Right ventricle myocardium inferior (tissue), 1 donor: ENCODE data around the gene CGA. TPM values are rescaled to one million over a fixed set of nuclear protein-coding genes. Genes with fewer than 3 reads are reported as not detected.
"Not testable (repeated sequence)": the region's sequence is repeated elsewhere in the genome, so short reads cannot be mapped to it uniquely, and the experiment has no call there.

Experiments used
- ATAC-seq: fragments of 200-7000 bp; cut with Tn5 transposase; one replicate; pipeline ENCODE4 v1.9.1; 2020; ENCODE audit warnings: mild to moderate bottlenecking, moderate library complexity
- DNase-seq: peaks from one replicate; pipeline ENCODE4 v3.0.0; 2021; ENCODE audit errors: missing footprints
- intact Hi-C: fragments of 100-400 bp; cut with DNase I; formaldehyde crosslinking; loops from one replicate; pipeline ENCODE4 v1.11.0; 2022
- long read RNA-seq: library from polyadenylated mRNA; unstranded; transcript quantifications from one replicate; pipeline ENCODE4 v2.0.0, GENCODE V29; 2021
- total RNA-seq: library from RNA; stranded (reverse); fragmentation: NEBNext Ultra II Directional; extraction: Animal tissue kit (Norgen Biotek cat#: 25700); gene quantifications from one replicate; pipeline ENCODE4 v1.2.1, GENCODE V29; 2021
- donor health status: DM: no; HTN: yes; CAD: no; lungs with severe emphysema.

Gene CGA
- total RNA-seq = 0.49 TPM
- long read RNA-seq = 0 reads

DNA sequence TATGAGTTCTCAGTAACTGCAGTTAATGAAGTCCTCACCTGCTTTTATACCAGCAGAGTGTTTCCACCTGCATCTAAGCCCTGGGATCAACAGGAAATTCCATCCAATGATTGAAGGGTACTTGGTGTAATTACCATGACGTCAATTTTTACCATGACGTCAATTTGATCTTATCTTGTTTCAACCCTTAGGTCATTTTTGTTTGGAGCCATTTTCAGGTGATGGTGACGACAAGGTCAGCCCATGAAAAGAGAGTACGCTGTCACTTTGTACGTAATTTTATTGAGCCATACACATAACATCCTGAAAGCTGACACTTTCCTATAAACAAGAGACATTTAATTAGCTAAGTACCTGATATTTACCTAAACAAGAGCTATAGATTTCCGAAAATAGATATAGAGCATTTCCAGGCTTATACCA is at the start of gene CGA:
TSS of gene CGA (minus strand) at position 20 of the 423 bp plus-strand sequence. CDS start 6,906 bp downstream, outside the sequence.
- intact Hi-C loops = no loop called here
- DNase-seq (no peak), ATAC-seq (no peak)

DNA sequence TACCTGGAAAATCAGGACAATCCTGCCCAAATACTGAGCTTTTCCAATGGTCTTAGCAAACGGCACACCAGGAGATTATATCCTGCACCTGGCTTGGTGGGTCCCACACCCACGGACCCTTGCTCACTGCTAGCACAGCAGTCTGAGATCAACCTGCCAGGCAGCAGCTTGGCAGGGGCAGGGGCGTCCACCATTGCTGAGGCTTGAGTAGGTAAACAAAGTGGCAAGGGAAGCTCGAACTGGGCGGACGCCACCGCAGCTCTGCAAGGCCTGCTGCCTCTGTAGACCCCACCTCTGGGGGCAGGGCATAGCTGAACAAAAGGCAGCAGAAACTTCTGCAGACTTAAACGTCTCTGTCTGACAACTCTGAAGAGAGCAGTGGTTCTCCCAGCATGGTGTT is 45.0 kb upstream of the CGA start:
- not testable (repeated sequence) for DNase-seq, ATAC-seq
- intact Hi-C loops = loop anchor here (2.0 kb wide), 1 partner anchor 105 kb away; no protein-coding TSS in a partner anchor

DNA sequence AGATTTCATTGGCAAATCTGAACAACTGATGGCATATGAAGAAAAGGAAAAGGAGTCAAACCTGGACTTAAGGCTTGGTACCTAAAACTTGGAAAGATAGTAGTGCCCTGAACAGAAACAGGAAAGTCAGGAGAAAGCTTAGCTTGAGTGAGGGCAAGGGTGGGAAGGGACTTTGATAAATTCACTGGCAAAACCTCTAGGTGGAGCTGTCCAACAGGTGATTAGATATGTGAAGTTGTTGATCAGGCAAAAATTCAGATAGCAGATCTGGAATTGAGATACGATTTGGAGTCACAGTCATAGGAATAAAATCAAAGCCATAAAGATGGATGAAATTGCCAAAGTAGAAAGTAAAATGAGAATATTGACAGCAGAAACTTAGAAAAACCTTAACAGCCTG is 44.3 kb upstream of the CGA start:
- ATAC-seq = no peak
- DNase-seq = no peak

DNA sequence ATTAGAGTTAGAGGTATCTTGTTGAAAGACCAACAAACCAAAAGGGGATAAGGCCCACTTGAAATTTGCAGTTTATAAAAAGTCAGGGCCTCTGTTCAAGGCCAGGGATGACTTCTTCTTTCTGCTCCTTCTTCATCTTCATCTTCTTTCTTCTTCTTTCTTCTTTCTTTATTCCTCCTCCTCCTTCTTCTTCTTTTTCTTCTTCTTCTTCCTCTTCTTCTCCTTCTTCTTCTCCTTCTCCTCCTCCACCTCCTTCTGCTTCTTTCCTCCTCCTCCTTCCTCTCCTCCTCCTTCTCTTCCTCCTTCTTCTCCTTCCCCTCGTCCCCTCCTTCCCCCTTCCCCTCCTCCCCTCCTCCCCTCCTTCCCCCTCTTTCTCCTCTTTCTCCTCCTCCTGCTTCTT is 42.1 kb upstream of the CGA start:
- intact Hi-C loops = no loop called here
- ATAC-seq (no peak), DNase-seq (no peak)

More for the DNA sequence above, 44.3 kb upstream of the CGA start:
- intact Hi-C loops = loop anchor here (2.0 kb wide), 1 partner anchor 106 kb away; no protein-coding TSS in a partner anchor

DNA sequence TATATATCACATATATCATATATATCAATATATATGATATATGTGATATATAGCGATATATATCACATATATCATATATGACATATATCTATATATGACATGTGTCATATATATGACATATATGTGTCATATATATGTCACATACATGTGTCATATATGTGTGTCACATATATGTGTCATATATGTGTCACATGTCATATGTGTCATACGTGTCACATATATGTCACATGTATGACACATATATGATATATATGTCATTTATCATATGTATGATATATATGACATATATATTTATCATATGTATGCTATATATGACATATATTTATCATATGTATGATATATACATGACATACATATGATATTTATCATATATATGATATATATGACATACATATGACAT is 32.8 kb upstream of the CGA start:
- intact Hi-C loops = no loop called here
- no peak for ATAC-seq
- DNase-seq = no peak

DNA sequence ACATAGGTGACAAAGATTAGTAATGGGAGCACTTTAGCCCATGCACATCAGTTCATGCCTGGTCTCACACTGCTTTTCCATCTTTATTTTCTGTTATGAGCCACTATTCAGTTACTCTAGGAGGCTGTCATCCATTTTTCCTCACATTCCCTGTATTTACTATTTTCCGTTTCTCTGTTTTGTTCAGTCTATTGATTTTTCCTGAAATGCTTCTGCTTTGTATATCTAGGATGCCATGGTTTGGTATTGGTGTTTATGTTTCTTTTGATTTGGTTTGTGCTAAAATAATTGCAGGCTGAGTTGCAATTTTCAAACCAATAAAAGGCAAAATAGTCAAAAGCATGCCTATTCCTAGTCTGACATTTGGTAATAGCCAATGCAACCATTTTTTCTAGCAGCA is 31.6 kb upstream of the CGA start:
- DNase-seq = no peak
- ATAC-seq = no peak
- intact Hi-C loops = no loop called here

DNA sequence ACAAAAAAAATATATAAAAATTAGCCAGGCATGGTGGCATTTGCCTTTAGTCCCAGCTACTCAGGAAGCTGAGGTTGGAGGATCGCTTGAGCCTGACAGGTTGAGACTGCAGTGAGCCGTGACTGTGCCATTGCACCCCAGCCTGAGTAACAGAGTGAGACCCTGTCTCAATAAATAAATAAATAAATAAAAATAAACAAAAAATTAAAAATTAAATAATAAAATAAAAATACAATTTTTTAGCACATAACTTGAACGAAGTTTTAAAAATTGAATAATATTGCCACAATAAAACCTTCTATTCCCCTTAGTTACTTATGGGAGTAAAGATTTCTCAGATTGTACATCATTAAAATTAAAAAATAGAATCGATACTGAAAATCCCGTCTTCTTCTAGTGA is 29.2 kb upstream of the CGA start:
- DNase-seq (no peak), ATAC-seq (no peak)
- intact Hi-C loops = no loop called here

DNA sequence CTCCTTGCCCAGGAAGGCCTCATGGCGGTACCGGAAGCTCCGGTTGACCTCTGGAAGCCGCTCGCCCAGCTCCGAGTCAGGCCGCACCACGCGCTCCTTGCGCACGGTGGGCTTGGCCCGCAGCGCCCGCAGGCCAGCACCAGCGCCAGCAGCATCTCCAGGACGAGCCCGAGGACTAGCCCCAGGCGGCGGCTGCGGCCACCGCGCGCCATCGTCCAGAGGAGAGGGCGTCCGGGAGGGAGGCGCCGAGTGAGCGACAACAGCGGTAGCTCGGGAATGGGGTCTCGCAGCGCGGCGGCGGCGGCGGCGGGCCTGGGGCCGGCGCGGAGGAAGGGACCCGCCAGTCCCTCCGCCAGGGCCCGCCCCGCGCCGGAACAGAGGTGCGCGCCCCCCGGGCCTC is 27.6 kb upstream of the CGA start:
- intact Hi-C loops = no loop called here
- no peak for ATAC-seq
- DNase-seq = no peak

DNA sequence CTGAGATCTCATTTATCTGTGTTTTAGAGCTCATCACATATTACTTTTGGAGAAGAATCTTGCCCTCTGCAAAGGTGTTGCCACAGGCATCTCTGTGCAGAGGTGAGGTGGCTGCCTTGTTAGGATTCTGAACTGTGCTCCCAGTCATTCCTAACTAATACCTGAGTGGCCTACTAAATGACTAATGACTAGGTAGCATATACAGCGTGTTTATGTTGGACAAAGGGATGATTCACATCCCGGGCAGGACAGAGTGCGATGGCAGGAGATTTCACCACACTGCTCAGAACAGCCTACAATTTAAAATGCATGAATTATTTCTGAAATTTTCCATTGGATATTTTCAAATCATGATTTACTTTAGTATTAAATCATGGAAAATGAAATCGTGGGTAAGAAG is 23.1 kb upstream of the CGA start:
- intact Hi-C loops = no loop called here
- no peak for DNase-seq
- ATAC-seq = no peak

DNA sequence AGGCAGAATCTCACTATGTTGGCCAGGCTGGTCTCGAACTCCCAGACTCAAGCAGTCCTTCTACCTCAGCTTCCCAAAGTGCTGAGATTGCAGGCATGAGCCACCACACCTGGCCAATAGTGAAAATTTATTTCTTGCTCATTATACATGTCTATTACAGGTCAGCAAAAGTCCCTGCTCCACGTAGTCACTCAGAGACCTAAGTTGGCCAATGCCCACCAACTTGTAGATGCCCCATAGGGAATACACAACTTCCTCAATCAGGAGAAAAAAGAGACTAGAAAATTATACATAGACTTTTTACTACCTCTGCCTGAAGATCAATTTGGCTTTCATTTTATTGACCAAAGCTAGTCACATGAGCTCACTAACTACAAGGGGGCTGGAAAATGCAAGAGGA is 22.0 kb upstream of the CGA start:
- intact Hi-C loops = no loop called here
- no peak for ATAC-seq

DNA sequence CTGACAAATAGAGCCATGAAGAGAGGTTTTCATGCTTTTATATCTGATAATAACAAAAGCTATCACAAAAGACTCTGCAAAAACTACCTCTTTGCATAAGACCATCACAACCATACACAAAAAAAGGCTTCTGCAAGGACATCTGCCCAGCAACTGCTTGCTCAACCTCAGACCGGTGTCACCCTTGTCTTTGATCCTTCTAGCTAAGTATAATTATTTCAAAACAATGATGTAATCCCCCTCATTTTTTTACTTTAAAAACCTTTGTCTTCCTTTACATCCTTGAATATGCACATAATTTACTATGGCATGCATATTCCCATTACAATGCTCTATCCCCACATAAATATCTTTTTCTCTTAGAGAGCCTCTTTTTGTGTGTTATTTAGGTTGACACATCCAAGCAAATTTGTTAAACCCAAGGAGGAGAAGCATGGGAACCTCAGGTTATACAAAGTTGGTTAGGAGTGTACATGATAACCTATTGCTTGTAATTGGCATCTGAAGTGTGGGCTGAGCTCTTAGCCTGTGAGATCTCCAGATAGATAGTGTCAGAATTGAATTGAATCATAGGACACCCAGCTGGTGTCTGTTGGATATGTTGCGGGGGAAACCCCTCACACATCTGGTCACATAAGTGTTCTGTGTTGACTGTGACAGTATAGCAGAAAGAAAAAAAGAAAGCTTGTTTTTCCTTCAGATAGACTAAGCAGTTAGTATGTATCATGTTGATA is 20.7 kb upstream of the CGA start:
- DNase-seq = no peak
- intact Hi-C loops = no loop called here
- no peak for ATAC-seq

More for the DNA sequence above, 22.0 kb upstream of the CGA start:
- no peak for DNase-seq

DNA sequence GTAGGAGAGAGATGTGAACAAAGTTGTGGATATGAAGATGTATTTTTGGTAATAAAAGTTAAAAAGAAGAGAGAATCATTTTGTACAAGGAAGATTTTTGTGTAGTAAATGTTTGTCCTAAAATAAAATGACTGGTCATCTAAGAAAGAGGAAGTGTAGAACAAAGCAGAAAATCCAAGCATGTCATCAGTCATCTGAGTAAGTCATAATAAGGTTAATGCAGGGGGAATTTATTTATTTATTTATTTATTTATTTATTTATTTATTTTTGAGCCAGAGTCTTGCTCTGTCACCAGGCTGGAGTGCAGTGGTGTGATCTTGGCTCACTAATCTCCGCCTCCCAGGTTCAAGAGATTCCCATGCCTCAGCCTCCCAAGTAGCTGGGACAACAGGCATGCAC is 15.7 kb upstream of the CGA start:
- intact Hi-C loops = no loop called here
- DNase-seq (no peak), ATAC-seq (no peak)

DNA sequence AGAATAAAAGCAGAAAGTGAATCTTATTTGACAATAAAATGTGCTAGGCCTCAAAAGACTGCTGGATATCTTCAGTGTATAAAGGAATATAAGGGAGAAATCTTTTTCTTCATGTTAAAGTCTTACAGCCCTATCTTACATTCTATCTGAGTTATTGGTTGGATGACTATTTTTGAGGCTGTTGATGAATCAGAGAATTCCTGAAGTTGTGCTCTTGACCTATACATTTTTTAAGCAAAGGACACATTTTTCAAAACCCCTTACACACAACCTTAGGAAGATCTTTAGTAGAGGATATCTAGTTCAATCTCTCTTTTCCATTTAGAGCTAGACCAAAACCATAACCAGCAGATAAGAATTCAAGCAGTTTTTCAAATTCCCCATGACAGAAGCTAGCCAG is 10.9 kb upstream of the CGA start:
- no peak for ATAC-seq
- no peak for DNase-seq
- intact Hi-C loops = no loop called here

DNA sequence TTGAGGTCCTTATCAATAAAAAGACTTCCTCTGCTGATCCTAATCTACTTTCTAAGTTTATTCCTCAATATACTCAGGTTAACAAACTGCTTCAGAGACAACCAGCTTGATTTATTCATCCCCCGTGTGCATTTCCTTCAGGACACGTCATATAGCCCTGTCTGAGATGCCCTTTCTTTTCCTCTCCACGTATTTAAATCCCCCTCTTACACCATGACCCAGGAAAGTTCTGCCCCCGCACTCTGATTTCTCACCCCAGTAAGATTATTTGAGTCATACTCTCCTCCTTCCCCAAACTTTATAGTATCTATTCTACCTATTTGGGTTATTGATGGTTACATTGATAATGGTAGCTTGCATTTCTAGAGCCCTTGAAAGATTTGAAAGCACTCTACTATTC is 9.8 kb upstream of the CGA start:
- intact Hi-C loops = no loop called here
- DNase-seq (no peak), ATAC-seq (no peak)

DNA sequence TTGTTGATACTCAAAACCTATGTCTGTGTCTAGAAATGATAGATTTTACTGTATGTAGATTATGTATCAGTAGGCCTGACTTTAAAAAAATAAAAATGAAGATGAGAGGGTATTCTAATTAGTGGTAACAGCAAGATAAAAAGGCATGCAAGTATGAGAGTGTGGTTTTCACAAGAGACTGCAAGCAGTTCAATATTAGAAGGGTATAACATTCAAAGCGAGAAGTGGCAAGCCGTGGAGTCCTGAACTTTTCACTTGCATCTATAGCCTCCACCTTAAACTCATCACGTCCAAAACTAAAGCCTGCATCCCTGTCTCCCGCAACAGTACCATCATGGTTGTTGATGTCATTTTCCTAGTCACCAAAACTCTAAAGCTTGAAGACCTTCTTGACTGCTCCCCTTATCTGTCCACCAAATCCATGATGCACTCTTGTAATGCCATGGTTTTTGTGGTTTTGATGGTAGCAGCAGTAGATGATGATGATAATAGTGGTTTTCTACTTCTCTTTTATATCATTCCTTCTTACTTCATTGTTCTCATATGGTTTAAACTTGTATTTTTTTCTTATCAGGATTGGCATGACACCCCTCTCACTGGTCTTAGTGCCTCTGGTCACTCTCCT is 9.2 kb upstream of the CGA start:
- intact Hi-C loops = no loop called here
- ATAC-seq (no peak), DNase-seq (no peak)

DNA sequence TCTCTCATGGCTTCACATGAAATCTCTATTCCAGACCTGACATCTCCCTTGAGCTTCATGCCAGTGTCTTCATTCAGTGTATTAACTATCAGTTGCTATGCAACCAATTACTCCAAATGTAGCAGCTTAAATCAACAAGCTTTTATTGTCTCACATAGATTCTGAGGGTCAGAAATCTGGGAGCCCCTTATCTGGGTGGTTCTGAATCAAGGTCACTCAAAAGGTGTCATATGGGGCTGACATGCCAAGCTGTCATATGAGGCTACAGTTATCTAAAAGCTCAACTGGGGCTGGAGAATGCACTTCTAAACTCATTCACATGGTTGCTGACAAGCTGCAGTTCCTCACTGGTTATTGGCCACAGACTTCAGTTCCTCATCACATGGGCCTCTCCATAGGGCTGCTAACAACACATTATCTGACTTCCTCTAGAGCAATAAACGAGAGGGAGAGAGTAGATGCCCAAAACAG is 7.3 kb upstream of the CGA start:
- DNase-seq (no peak), ATAC-seq (peak; percentile 97)
- intact Hi-C loops = no loop called here

DNA sequence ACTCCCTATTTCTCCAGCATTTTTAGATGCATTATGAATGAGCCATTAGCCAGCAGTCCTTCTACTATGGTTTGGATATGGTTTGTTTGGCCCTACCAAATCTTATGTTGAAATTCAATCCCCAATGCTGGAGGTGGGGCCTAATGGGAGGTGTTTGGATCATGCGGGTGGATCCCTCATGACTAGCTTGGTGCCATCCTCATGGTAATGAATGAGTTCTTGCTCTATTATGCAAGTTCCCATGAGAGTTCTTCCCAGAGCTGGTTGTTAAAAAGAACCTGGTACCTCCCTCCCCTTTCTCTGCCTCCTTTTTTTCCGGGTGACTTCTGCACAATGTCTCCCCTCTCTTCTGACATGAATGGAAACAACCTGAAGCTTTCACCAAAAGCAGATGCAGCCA is 6.2 kb upstream of the CGA start:
- DNase-seq (no peak), ATAC-seq (no peak)
- intact Hi-C loops = no loop called here

DNA sequence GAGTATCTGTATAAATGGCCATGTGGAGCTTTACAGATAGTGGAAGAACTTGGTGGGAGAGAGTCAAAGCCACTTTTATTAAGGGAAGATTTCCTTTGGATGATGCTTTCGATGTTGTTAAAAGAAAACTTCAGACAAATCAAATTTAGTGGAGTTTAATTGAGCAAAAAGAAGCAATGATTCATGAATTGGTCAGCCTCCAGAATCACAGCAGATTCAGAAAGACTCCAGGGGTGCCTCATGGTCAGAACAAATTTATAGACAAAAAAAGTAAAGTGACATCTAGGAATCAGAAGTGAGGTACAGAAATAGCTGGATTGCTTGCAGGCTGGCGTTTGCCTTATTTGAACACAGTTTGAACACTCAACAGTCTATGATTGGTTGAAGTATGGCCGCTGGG is 5.3 kb upstream of the CGA start:
- DNase-seq (no peak), ATAC-seq (no peak)
- intact Hi-C loops = no loop called here

DNA sequence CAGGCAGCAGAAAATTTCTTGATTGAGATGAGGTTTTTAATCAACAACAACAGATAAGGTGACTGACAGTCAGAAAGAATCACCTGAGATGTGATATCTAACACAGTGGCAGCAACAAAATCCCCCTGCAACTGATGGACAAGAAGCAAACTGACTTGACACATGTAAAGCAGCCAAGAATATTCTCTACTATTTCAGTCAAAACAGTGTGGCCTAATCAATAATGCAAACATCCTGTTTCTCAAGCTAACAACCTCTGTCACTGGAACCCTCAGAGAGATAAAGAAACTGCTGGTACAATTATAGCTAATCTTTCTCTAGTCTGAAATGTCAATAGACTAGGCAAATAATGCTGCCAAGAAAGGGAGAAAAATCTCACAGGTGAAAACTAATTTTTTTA is 4.6 kb upstream of the CGA start:
- intact Hi-C loops = no loop called here
- ATAC-seq = no peak

DNA sequence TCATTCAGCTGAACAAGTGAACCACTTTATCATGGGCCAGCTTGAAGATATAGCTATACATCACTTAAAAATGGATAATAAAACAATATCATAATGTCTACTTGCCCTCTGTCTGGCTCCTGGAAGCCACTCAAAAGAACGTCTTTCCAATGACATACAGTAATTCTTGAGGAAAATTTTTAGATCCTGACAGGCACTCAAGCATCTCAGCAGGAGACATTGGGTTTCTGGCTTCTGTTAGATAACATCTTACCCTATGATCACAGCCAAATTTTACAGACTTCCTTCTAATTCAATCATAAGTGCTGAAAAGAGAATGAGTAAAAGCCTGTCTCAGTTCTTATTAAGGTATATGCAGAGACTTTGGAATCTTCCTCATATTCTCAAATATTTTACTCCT is 330 bp downstream of the CGA start:
- no peak for DNase-seq
- intact Hi-C loops = no loop called here
- ATAC-seq = no peak

More for the DNA sequence above, 4.6 kb upstream of the CGA start:
- no peak for DNase-seq
